PC-9 (cell line): ENCODE measurements around the gene CDK5RAP1. TPM values are rescaled to one million over a fixed set of nuclear protein-coding genes. Genes with fewer than 3 reads are reported as not detected.

Source experiments
- BruUV-seq: library from RNA; stranded (reverse); fragments of 400-500 nt; replicated peaks from 2 replicates; lab custom pipeline; 2021; lab: Mats Ljungman, UMichigan
- CTCF ChIA-PET: fragments of 300-600 bp; sonication (Branson Sonifier 250); formaldehyde crosslinking; loops from one replicate; lab custom pipeline; 2022; ENCODE audit warnings: antibody characterized with exemption; lab: Charles Lee
- POLR2A ChIA-PET: fragments of 300-600 bp; sonication (Branson Sonifier 250); formaldehyde crosslinking; loops from one replicate; lab custom pipeline; 2022; ENCODE audit warnings: antibody characterized with exemption; ENCODE audit not compliant: unreplicated experiment; lab: Charles Lee
- DNase-seq, 2 experiments: peaks; one replicate each; pipeline versions ENCODE4 v3.0.0 to v3.0.0-alpha.2; 2015 to 2022; ENCODE audit warnings: mixed read lengths in 1 of 2
- H2AFZ ChIP-seq: fragments of 200-600 bp; sonication (generic); 2 replicates; pipeline ENCODE4 v1.8.1; 2017; ENCODE audit warnings: antibody characterized with exemption
- H3F3A ChIP-seq: fragments of 200-600 bp; sonication (generic); 2 replicates; pipeline ENCODE4 v1.8.1; 2017; ENCODE audit warnings: antibody characterized with exemption, mild to moderate bottlenecking, low read depth; ENCODE audit not compliant: insufficient read depth
- H3K27ac ChIP-seq: fragments of 200-600 bp; sonication (generic); 2 replicates; pipeline ENCODE4 v1.6.1; 2016; ENCODE audit warnings: mixed run types
- H3K27me3 ChIP-seq: fragments of 200-600 bp; sonication (generic); 2 replicates; pipeline ENCODE4 v1.6.1; 2016; ENCODE audit warnings: low read depth, mixed run types; ENCODE audit not compliant: insufficient read depth
- H3K36me3 ChIP-seq: fragments of 200-600 bp; sonication (generic); 2 replicates; pipeline ENCODE4 v1.6.1; 2016; ENCODE audit warnings: low read depth, mixed run types
- H3K4me1 ChIP-seq: fragments of 200-600 bp; sonication (generic); replicated peaks from 2 replicates; pipeline ENCODE4 v1.6.1; 2016; ENCODE audit warnings: mixed run types; ENCODE audit not compliant: insufficient read depth
- H3K4me2 ChIP-seq: fragments of 200-600 bp; sonication (generic); 2 replicates; pipeline ENCODE4 v1.6.1; 2017; ENCODE audit warnings: mixed run types
- H3K4me3 ChIP-seq: fragments of 200-600 bp; sonication (generic); 2 replicates; pipeline ENCODE4 v1.6.1; 2016; ENCODE audit warnings: mixed run types
- H3K79me2 ChIP-seq: fragments of 200-600 bp; sonication (generic); 2 replicates; pipeline ENCODE4 v1.6.1; 2017; ENCODE audit warnings: low read depth, mixed run types
- H3K9me2 ChIP-seq: fragments of 200-600 bp; sonication (generic); 2 replicates; pipeline ENCODE4 v1.8.1; 2017; ENCODE audit warnings: mild to moderate bottlenecking; ENCODE audit not compliant: insufficient read depth
- H3K9me3 ChIP-seq: fragments of 200-600 bp; sonication (generic); 2 replicates; pipeline ENCODE4 v1.8.1; 2016; ENCODE audit warnings: low read depth; ENCODE audit not compliant: insufficient read depth
- H4K20me1 ChIP-seq: fragments of 200-600 bp; sonication (generic); 2 replicates; pipeline ENCODE4 v1.8.1; 2017; ENCODE audit not compliant: insufficient read depth
- EZH2 ChIP-seq: fragments of 200-600 bp; sonication (generic); IDR thresholded peaks from 2 replicates; pipeline ENCODE4 v1.8.0; 2017; ENCODE audit warnings: antibody characterized with exemption, low read depth
- intact Hi-C: fragments of 100-400 bp; cut with micrococcal nuclease; formaldehyde crosslinking; loops from one replicate; pipeline ENCODE4 v1.10.0; 2022; ENCODE audit not compliant: unreplicated experiment
- total RNA-seq: library from RNA; stranded (reverse); gene quantifications from 2 replicates; pipeline ENCODE4 v1.2.3, GENCODE V29; 2021
- TF ChIP-seq, protein P1 (sequence below): fragments of 200-600 bp; sonication (generic); conservative IDR thresholded peaks from 2 replicates; pipeline ENCODE4 v1.6.1; 2017; ENCODE audit warnings: mixed run types, antibody characterized with exemption, mild to moderate bottlenecking, moderate library complexity

The CDK5RAP1 gene
- total RNA-seq, 1 experiment from 2014 or later: 45.3 TPM

DNA sequence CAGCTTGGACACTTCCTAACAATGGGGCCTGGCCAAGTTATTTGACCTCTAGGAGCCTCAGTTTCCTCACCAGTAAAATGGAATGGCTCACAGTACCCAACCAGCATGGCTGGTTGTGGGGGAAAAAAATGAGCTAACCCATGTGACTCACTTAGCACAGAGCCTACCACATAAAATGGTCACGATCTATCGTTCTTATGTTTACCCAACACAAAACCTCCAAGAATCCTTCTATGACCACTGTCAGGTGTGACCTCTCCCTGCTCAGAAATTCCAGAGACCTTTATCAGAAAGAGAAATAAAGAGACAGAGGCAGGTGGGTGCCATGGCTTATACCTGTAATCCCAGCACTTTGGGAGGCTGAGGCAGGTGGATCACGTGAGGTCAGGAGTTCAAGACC is 78.9 kb downstream of the CDK5RAP1 start:
- Histone ChIP-seq H3K4me1 (no peaks in the 10 kb centered on the region), H3K79me2 (no peaks in the 10 kb centered on the region), H3K4me2 (no peak overlapping the region), H3K27me3 (peaks cover 65% of the 10 kb centered on the region), H2AFZ (no peak overlapping the region), H3F3A (no peaks in the 10 kb centered on the region), H3K9me3 (no peaks in the 10 kb centered on the region), H3K36me3 (no peaks in the 10 kb centered on the region), H3K9me2 (no peaks in the 10 kb centered on the region), H4K20me1 (no peaks in the 10 kb centered on the region), H3K4me3 (no peak overlapping the region), H3K27ac (no peak overlapping the region)
- no TSS peak for BruUV-seq
- DNase-seq: peak in 1 of 2 experiments; percentile 68
- ChIA-PET CTCF (no interaction called here), POLR2A (no interaction called here)
- TF ChIP-seq, protein P1, sequence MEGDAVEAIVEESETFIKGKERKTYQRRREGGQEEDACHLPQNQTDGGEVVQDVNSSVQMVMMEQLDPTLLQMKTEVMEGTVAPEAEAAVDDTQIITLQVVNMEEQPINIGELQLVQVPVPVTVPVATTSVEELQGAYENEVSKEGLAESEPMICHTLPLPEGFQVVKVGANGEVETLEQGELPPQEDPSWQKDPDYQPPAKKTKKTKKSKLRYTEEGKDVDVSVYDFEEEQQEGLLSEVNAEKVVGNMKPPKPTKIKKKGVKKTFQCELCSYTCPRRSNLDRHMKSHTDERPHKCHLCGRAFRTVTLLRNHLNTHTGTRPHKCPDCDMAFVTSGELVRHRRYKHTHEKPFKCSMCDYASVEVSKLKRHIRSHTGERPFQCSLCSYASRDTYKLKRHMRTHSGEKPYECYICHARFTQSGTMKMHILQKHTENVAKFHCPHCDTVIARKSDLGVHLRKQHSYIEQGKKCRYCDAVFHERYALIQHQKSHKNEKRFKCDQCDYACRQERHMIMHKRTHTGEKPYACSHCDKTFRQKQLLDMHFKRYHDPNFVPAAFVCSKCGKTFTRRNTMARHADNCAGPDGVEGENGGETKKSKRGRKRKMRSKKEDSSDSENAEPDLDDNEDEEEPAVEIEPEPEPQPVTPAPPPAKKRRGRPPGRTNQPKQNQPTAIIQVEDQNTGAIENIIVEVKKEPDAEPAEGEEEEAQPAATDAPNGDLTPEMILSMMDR: no peak
- no peak for TF ChIP-seq EZH2
- intact Hi-C loops: no loop called here

DNA sequence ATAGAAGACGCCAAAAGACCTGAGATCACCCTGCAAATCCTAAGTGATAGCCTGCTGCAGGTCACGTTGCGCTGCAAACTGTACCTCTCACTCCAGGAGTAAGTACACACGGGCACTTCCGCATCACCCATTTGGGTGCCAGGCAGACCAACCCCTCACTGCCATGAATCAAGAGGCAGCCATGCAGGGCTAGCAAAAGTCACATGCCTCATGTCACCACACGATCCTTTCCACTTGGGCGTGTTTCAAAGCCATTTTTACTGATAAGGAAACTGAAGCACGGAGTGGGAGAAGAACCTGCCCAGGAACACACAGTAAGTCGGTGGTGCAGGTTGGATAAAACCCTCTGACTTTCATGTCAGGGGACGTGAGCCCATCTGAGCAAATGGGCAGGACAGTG is 81.3 kb downstream of the CDK5RAP1 start:
- no TSS peak for BruUV-seq
- Histone ChIP-seq H3K9me2 (no peaks in the 10 kb centered on the region), H4K20me1 (no peaks in the 10 kb centered on the region), H3K79me2 (no peaks in the 10 kb centered on the region), H3K36me3 (no peaks in the 10 kb centered on the region), H2AFZ (no peak overlapping the region), H3K4me1 (no peaks in the 10 kb centered on the region), H3K4me2 (no peak overlapping the region), H3K9me3 (no peaks in the 10 kb centered on the region), H3K27ac (no peak overlapping the region), H3F3A (no peaks in the 10 kb centered on the region), H3K4me3 (no peak overlapping the region), H3K27me3 (peaks cover 44% of the 10 kb centered on the region)
- ChIA-PET CTCF (no interaction called here), POLR2A (no interaction called here)
- no peak for TF ChIP-seq EZH2
- TF ChIP-seq, protein P1: no peak
- intact Hi-C loops: no loop called here
- peak in 1 of 2 experiments; percentile 21 for DNase-seq

DNA sequence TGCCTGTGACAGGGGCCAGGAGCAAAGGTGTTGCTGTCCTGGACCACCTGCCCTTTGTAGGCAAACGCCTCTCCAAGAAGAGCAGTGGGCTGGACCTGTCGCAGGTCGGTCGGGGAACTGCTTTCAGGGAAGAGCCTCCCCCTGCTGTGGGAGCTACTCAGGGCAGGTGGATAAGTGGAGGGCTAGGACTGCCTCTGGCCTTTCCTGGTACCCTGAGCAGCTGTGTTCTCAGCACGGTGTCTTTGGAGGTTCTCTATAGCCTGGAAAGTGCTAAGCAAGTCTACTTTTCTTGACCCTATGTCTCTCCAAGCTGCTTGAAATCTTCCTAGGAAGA is 83.3 kb downstream of the CDK5RAP1 start:
- BruUV-seq: no TSS peak
- H3K9me3 ChIP-seq: no peaks in the 10 kb centered on the region
- H3K27ac ChIP-seq: no peak overlapping the region
- H3K27me3 ChIP-seq: peaks cover 30% of the 10 kb centered on the region
- no peaks in the 10 kb centered on the region for H3K9me2 ChIP-seq
- POLR2A ChIA-PET: no interaction called here
- no peak overlapping the region for H3K4me3 ChIP-seq
- H3K4me2 ChIP-seq: no peak overlapping the region
- no peaks in the 10 kb centered on the region for H3F3A ChIP-seq
- no peaks in the 10 kb centered on the region for H3K4me1 ChIP-seq
- H3K79me2 ChIP-seq: no peaks in the 10 kb centered on the region
- DNase-seq: peak in 1 of 2 experiments; percentile 5
- no peaks in the 10 kb centered on the region for H3K36me3 ChIP-seq
- intact Hi-C loops: no loop called here
- H4K20me1 ChIP-seq: no peaks in the 10 kb centered on the region
- TF ChIP-seq, protein P1: no peak
- no peak for TF ChIP-seq EZH2
- CTCF ChIA-PET: no interaction called here
- no peak overlapping the region for H2AFZ ChIP-seq
